Left lung (tissue), 10 donors: ENCODE results near the gene KDM2A. TPM values are rescaled to one million over a fixed set of nuclear protein-coding genes. Genes with fewer than 3 reads are reported as not detected.
A peak's percentile ranks its signal among the peaks of the same experiment; 100 is the strongest.

ENCODE experiments used
- ATAC-seq: fragments of 200-7000 bp; cut with Tn5 transposase; one replicate; pipeline ENCODE4 v1.9.1; 2020; ENCODE audit warnings: moderate library complexity
- DNase-seq, 4 donors: peaks; one replicate each; pipeline ENCODE4 v3.0.0-alpha.2; 2013 to 2020
- H3K27ac ChIP-seq, 2 donors: fragments of 200-600 bp; sonication (generic) in 1 of 2; one replicate each; pipeline versions ENCODE4 v1.5.0 to v1.8.0; 2020 to 2021
- H3K27me3 ChIP-seq, 2 donors: fragments of 200-600 bp; sonication (generic) in 1 of 2; one replicate each; pipeline versions ENCODE4 v1.5.0 to v1.8.0; 2020 to 2021
- H3K36me3 ChIP-seq, 2 donors: fragments of 200-600 bp; sonication (generic) in 1 of 2; one replicate each; pipeline versions ENCODE4 v1.5.0 to v1.8.0; 2020 to 2021
- H3K4me1 ChIP-seq, 2 donors: fragments of 200-600 bp; one replicate each; pipeline ENCODE4 v1.8.0; 2021
- H3K4me3 ChIP-seq, 2 donors: fragments of 200-600 bp; sonication (generic) in 1 of 2; one replicate each; pipeline versions ENCODE4 v1.5.0 to v1.8.0; 2020 to 2021; ENCODE audit warnings: mild to moderate bottlenecking in 1 of 2
- H3K9me3 ChIP-seq, 2 donors: fragments of 200-600 bp; sonication (generic) in 1 of 2; one replicate each; pipeline versions ENCODE4 v1.5.0 to v1.8.0; 2020 to 2021
- CTCF ChIP-seq, 2 donors: fragments of 200-600 bp; sonication (generic) in 1 of 2; IDR thresholded peaks; one replicate each; pipeline versions ENCODE4 v1.5.0 to v1.8.0; 2021; ENCODE audit warnings: antibody characterized with exemption in 2 of 2
- intact Hi-C, 2 donors: fragments of 100-400 bp; cut with DNase I; formaldehyde crosslinking; loops; one replicate each; pipeline versions ENCODE4 v1.11.2 to v1.14.2; 2022
- polyA plus RNA-seq, 6 donors: library from polyadenylated mRNA; unstranded; fragments of 120-200 nt; gene quantifications; one replicate each; pipeline ENCODE4 v1.2.1, GENCODE V29; 2013; ENCODE audit not compliant: insufficient read length in 6 of 6
- total RNA-seq, 2 donors: library from RNA; stranded (reverse); fragmentation: NEBNext Ultra II Directional; extraction: Animal tissue kit (Norgen Biotek cat#: 25700); gene quantifications; one replicate each; pipeline ENCODE4 v1.2.1, GENCODE V29; 2021
- donor health status: DM: no; HTN: yes; CAD: no.
- donor health status: DM: no; HTN: no; CAD: no.

KDM2A gene
- total and polyA plus RNA-seq, 8 donors = 71.0 to 87.0 (median 80.3) TPM

GRCh38 chr11:67158221-67158620 is 39.2 kb downstream of the KDM2A start:
- H3K27ac ChIP-seq = no peak overlapping the region
- H3K4me1 ChIP-seq = peaks cover 0 to 25% of the 10 kb centered on the region in 2 donors
- ATAC-seq = no peak
- H3K9me3 ChIP-seq = no peaks in the 10 kb centered on the region
- no peak overlapping the region for H3K4me3 ChIP-seq
- intact Hi-C loops = no loop called here
- DNase-seq = peak in 2 of 4 donors; percentile 8 to 23
- H3K27me3 ChIP-seq = no peaks in the 10 kb centered on the region
- peaks cover 0 to 14% of the 10 kb centered on the region in 2 donors for H3K36me3 ChIP-seq
- no peak for TF ChIP-seq CTCF (IDR thresholded peaks at IDR 0.05)

GRCh38 chr11:67160045-67160444 is 41.0 kb downstream of the KDM2A start:
- DNase-seq = no peak
- Histone ChIP-seq H3K4me1 (peaks cover 0 to 25% of the 10 kb centered on the region in 2 donors), H3K27me3 (no peaks in the 10 kb centered on the region), H3K4me3 (no peak overlapping the region), H3K27ac (no peak overlapping the region), H3K9me3 (no peaks in the 10 kb centered on the region), H3K36me3 (no peaks in the 10 kb centered on the region)
- TF ChIP-seq CTCF (IDR thresholded peaks at IDR 0.05) = no peak
- intact Hi-C loops = no loop called here
- no peak for ATAC-seq

GRCh38 chr11:67160872-67161783 is 42.1 kb downstream of the KDM2A start:
- ATAC-seq (no peak), DNase-seq (no peak)
- no peak overlapping the region for H3K27ac ChIP-seq
- H3K36me3 ChIP-seq = no peaks in the 10 kb centered on the region
- no peaks in the 10 kb centered on the region for H3K27me3 ChIP-seq
- intact Hi-C loops = no loop called here
- peaks cover 0 to 32% of the 10 kb centered on the region in 2 donors for H3K4me1 ChIP-seq
- H3K4me3 ChIP-seq = no peak overlapping the region
- H3K9me3 ChIP-seq = no peaks in the 10 kb centered on the region
- no peak for TF ChIP-seq CTCF (IDR thresholded peaks at IDR 0.05)

- no peaks in the 10 kb centered on the region for H3K9me3 ChIP-seq
- no peak for TF ChIP-seq CTCF (IDR thresholded peaks at IDR 0.05)
- H3K36me3 ChIP-seq = no peaks in the 10 kb centered on the region
- intact Hi-C loops = no loop called here
- no peak overlapping the region for H3K27ac ChIP-seq
- no peaks in the 10 kb centered on the region for H3K27me3 ChIP-seq
- no peak overlapping the region for H3K4me3 ChIP-seq
- H3K4me1 ChIP-seq = peaks cover 0 to 40% of the 10 kb centered on the region in 2 donors
- DNase-seq = peak in 1 of 4 donors; percentile 6
- peak; percentile 67 for ATAC-seq
Measured at GRCh38 chr11:67163006-67163405, 43.9 kb downstream of the KDM2A start.

- no peaks in the 10 kb centered on the region for H3K36me3 ChIP-seq
- no peaks in the 10 kb centered on the region for H3K9me3 ChIP-seq
- intact Hi-C loops = no loop called here
- H3K27ac ChIP-seq = peak overlapping the region in 1 of 2 donors; percentile 34
- no peak for TF ChIP-seq CTCF (IDR thresholded peaks at IDR 0.05)
- ATAC-seq (no peak), DNase-seq (no peak)
- H3K4me3 ChIP-seq = no peak overlapping the region
- H3K27me3 ChIP-seq = no peaks in the 10 kb centered on the region
- H3K4me1 ChIP-seq = peaks cover 0 to 40% of the 10 kb centered on the region in 2 donors
Measured at GRCh38 chr11:67165623-67166022, 46.6 kb downstream of the KDM2A start.
